ENCODE data around the gene DSP.

Gene DSP

GRCh38 chr6:7513529-7513928, 27.9 kb upstream of the DSP start:
- Histone ChIP-seq H3K36me3 (ENCODE audit: control insufficient read depth, low read depth, low read length) (no peaks in the 10 kb centered on the region), H3K9ac (ENCODE audit: low read length) (no peak overlapping the region), H3K27me3 (ENCODE audit: control insufficient read depth, insufficient read depth, low read length) (no peaks in the 10 kb centered on the region), H3K27ac (ENCODE audit: low read length) (no peak overlapping the region), H3K9me3 (ENCODE audit: control insufficient read depth, low read depth, low read length) (no peaks in the 10 kb centered on the region), H3K4me1 (ENCODE audit: control insufficient read depth, low read depth, low read length) (no peaks in the 10 kb centered on the region), H3K4me3 (ENCODE audit: low read length) (no peak overlapping the region)

GRCh38 chr6:7515363-7515762, 26.1 kb upstream of the DSP start:
- H3K36me3 ChIP-seq (ENCODE audit: control insufficient read depth, low read depth, low read length) = no peaks in the 10 kb centered on the region
- no peak overlapping the region for H3K27ac ChIP-seq (ENCODE audit: low read length)
- H3K9ac ChIP-seq (ENCODE audit: low read length) = no peak overlapping the region
- H3K4me3 ChIP-seq (ENCODE audit: low read length) = no peak overlapping the region
- no peaks in the 10 kb centered on the region for H3K4me1 ChIP-seq (ENCODE audit: control insufficient read depth, low read depth, low read length)
- no peaks in the 10 kb centered on the region for H3K9me3 ChIP-seq (ENCODE audit: control insufficient read depth, low read depth, low read length)
- H3K27me3 ChIP-seq (ENCODE audit: control insufficient read depth, insufficient read depth, low read length) = no peaks in the 10 kb centered on the region

GRCh38 chr6:7518877-7519276, 22.6 kb upstream of the DSP start:
- no peaks in the 10 kb centered on the region for H3K27me3 ChIP-seq (ENCODE audit: control insufficient read depth, insufficient read depth, low read length)
- no peaks in the 10 kb centered on the region for H3K9me3 ChIP-seq (ENCODE audit: control insufficient read depth, low read depth, low read length)
- H3K4me3 ChIP-seq (ENCODE audit: low read length) = no peak overlapping the region
- H3K9ac ChIP-seq (ENCODE audit: low read length) = no peak overlapping the region
- H3K4me1 ChIP-seq (ENCODE audit: control insufficient read depth, low read depth, low read length) = no peaks in the 10 kb centered on the region
- H3K36me3 ChIP-seq (ENCODE audit: control insufficient read depth, low read depth, low read length) = no peaks in the 10 kb centered on the region
- H3K27ac ChIP-seq (ENCODE audit: low read length) = no peak overlapping the region

GRCh38 chr6:7522873-7523272, 18.6 kb upstream of the DSP start:
- Histone ChIP-seq H3K27me3 (ENCODE audit: control insufficient read depth, insufficient read depth, low read length) (no peaks in the 10 kb centered on the region), H3K36me3 (ENCODE audit: control insufficient read depth, low read depth, low read length) (no peaks in the 10 kb centered on the region), H3K4me1 (ENCODE audit: control insufficient read depth, low read depth, low read length) (peaks cover 4% of the 10 kb centered on the region), H3K9me3 (ENCODE audit: control insufficient read depth, low read depth, low read length) (no peaks in the 10 kb centered on the region), H3K4me3 (ENCODE audit: low read length) (no peak overlapping the region), H3K9ac (ENCODE audit: low read length) (no peak overlapping the region), H3K27ac (ENCODE audit: low read length) (no peak overlapping the region)

GRCh38 chr6:7523922-7524321, 17.5 kb upstream of the DSP start:
- no peaks in the 10 kb centered on the region for H3K27me3 ChIP-seq (ENCODE audit: control insufficient read depth, insufficient read depth, low read length)
- no peaks in the 10 kb centered on the region for H3K9me3 ChIP-seq (ENCODE audit: control insufficient read depth, low read depth, low read length)
- no peak overlapping the region for H3K27ac ChIP-seq (ENCODE audit: low read length)
- peaks cover 4% of the 10 kb centered on the region for H3K4me1 ChIP-seq (ENCODE audit: control insufficient read depth, low read depth, low read length)
- H3K4me3 ChIP-seq (ENCODE audit: low read length) = no peak overlapping the region
- H3K36me3 ChIP-seq (ENCODE audit: control insufficient read depth, low read depth, low read length) = no peaks in the 10 kb centered on the region
- H3K9ac ChIP-seq (ENCODE audit: low read length) = no peak overlapping the region

- no peaks in the 10 kb centered on the region for H3K27me3 ChIP-seq (ENCODE audit: control insufficient read depth, insufficient read depth, low read length)
- no peaks in the 10 kb centered on the region for H3K9me3 ChIP-seq (ENCODE audit: control insufficient read depth, low read depth, low read length)
- no peak overlapping the region for H3K27ac ChIP-seq (ENCODE audit: low read length)
- no peak overlapping the region for H3K9ac ChIP-seq (ENCODE audit: low read length)
- peaks cover 6% of the 10 kb centered on the region for H3K4me1 ChIP-seq (ENCODE audit: control insufficient read depth, low read depth, low read length)
- no peaks in the 10 kb centered on the region for H3K36me3 ChIP-seq (ENCODE audit: control insufficient read depth, low read depth, low read length)
- H3K4me3 ChIP-seq (ENCODE audit: low read length) = no peak overlapping the region
These were observed 14.7 kb upstream of the DSP start for GRCh38 chr6:7526755-7527154.

- no peak overlapping the region for H3K27ac ChIP-seq (ENCODE audit: low read length)
- H3K27me3 ChIP-seq (ENCODE audit: control insufficient read depth, insufficient read depth, low read length) = no peaks in the 10 kb centered on the region
- no peaks in the 10 kb centered on the region for H3K9me3 ChIP-seq (ENCODE audit: control insufficient read depth, low read depth, low read length)
- H3K9ac ChIP-seq (ENCODE audit: low read length) = no peak overlapping the region
- H3K36me3 ChIP-seq (ENCODE audit: control insufficient read depth, low read depth, low read length) = no peaks in the 10 kb centered on the region
- H3K4me1 ChIP-seq (ENCODE audit: control insufficient read depth, low read depth, low read length) = peaks cover 20% of the 10 kb centered on the region
- no peak overlapping the region for H3K4me3 ChIP-seq (ENCODE audit: low read length)
These were observed 12.9 kb upstream of the DSP start for GRCh38 chr6:7528565-7528964.

- Histone ChIP-seq H3K9ac (ENCODE audit: low read length) (no peak overlapping the region), H3K27me3 (ENCODE audit: control insufficient read depth, insufficient read depth, low read length) (no peaks in the 10 kb centered on the region), H3K9me3 (ENCODE audit: control insufficient read depth, low read depth, low read length) (no peaks in the 10 kb centered on the region), H3K27ac (ENCODE audit: low read length) (no peak overlapping the region), H3K4me1 (ENCODE audit: control insufficient read depth, low read depth, low read length) (peaks cover 20% of the 10 kb centered on the region), H3K4me3 (ENCODE audit: low read length) (no peak overlapping the region), H3K36me3 (ENCODE audit: control insufficient read depth, low read depth, low read length) (no peaks in the 10 kb centered on the region)
These were observed 12.3 kb upstream of the DSP start for GRCh38 chr6:7529141-7529540.

GRCh38 chr6:7532232-7532631, 9.2 kb upstream of the DSP start:
- Histone ChIP-seq H3K27me3 (ENCODE audit: control insufficient read depth, insufficient read depth, low read length) (no peaks in the 10 kb centered on the region), H3K36me3 (ENCODE audit: control insufficient read depth, low read depth, low read length) (no peaks in the 10 kb centered on the region), H3K27ac (ENCODE audit: low read length) (no peak overlapping the region), H3K4me1 (ENCODE audit: control insufficient read depth, low read depth, low read length) (peaks cover 16% of the 10 kb centered on the region), H3K9me3 (ENCODE audit: control insufficient read depth, low read depth, low read length) (no peaks in the 10 kb centered on the region), H3K9ac (ENCODE audit: low read length) (no peak overlapping the region), H3K4me3 (ENCODE audit: low read length) (peak overlapping the region; percentile 11)

- H3K9me3 ChIP-seq (ENCODE audit: control insufficient read depth, low read depth, low read length) = no peaks in the 10 kb centered on the region
- H3K4me3 ChIP-seq (ENCODE audit: low read length) = peak overlapping the region; percentile 11
- H3K27me3 ChIP-seq (ENCODE audit: control insufficient read depth, insufficient read depth, low read length) = peaks cover 5% of the 10 kb centered on the region
- H3K4me1 ChIP-seq (ENCODE audit: control insufficient read depth, low read depth, low read length) = peaks cover 16% of the 10 kb centered on the region
- no peaks in the 10 kb centered on the region for H3K36me3 ChIP-seq (ENCODE audit: control insufficient read depth, low read depth, low read length)
- no peak overlapping the region for H3K9ac ChIP-seq (ENCODE audit: low read length)
- H3K27ac ChIP-seq (ENCODE audit: low read length) = no peak overlapping the region
These were observed 8.7 kb upstream of the DSP start for GRCh38 chr6:7532821-7533220.

- no peaks in the 10 kb centered on the region for H3K9me3 ChIP-seq (ENCODE audit: control insufficient read depth, low read depth, low read length)
- H3K27me3 ChIP-seq (ENCODE audit: control insufficient read depth, insufficient read depth, low read length) = peaks cover 19% of the 10 kb centered on the region
- H3K4me1 ChIP-seq (ENCODE audit: control insufficient read depth, low read depth, low read length) = peaks cover 16% of the 10 kb centered on the region
- no peak overlapping the region for H3K27ac ChIP-seq (ENCODE audit: low read length)
- H3K4me3 ChIP-seq (ENCODE audit: low read length) = no peak overlapping the region
- no peak overlapping the region for H3K9ac ChIP-seq (ENCODE audit: low read length)
- no peaks in the 10 kb centered on the region for H3K36me3 ChIP-seq (ENCODE audit: control insufficient read depth, low read depth, low read length)
These were observed 7.3 kb upstream of the DSP start for GRCh38 chr6:7534192-7534591.

GRCh38 chr6:7535498-7535897, 6.0 kb upstream of the DSP start:
- Histone ChIP-seq H3K9me3 (ENCODE audit: control insufficient read depth, low read depth, low read length) (no peaks in the 10 kb centered on the region), H3K4me1 (ENCODE audit: control insufficient read depth, low read depth, low read length) (peaks cover 19% of the 10 kb centered on the region), H3K27ac (ENCODE audit: low read length) (no peak overlapping the region), H3K9ac (ENCODE audit: low read length) (no peak overlapping the region), H3K27me3 (ENCODE audit: control insufficient read depth, insufficient read depth, low read length) (peaks cover 32% of the 10 kb centered on the region), H3K4me3 (ENCODE audit: low read length) (no peak overlapping the region), H3K36me3 (ENCODE audit: control insufficient read depth, low read depth, low read length) (no peaks in the 10 kb centered on the region)
